Measurements from ENCODE around the gene SLC8A2. TPM values are rescaled to one million over a fixed set of nuclear protein-coding genes. Genes with fewer than 3 reads are reported as not detected.
A peak's percentile ranks its signal among the peaks of the same experiment; 100 is the strongest.

The SLC8A2 gene
- polyA plus RNA-seq, 1 donor from 2014 or later: 14.1 TPM

GRCh38 chr19:47508721-47509120 lies 37.0 kb upstream of the SLC8A2 start:
- TF ChIP-seq MXI1 (conservative IDR thresholded peaks at IDR 0.05; ENCODE audit: poor library complexity, severe bottlenecking): no peak
- TF ChIP-seq EZH2 (IDR thresholded peaks at IDR 0.05; ENCODE audit: borderline replicate concordance, insufficient read depth, low read length, poor library complexity, severe bottlenecking): no peak
- H3K9me2 ChIP-seq (ENCODE audit: insufficient read depth, low read length): no peaks in the 10 kb centered on the region
- H3K9me3 ChIP-seq (ENCODE audit: low read length): no peaks in the 10 kb centered on the region
- H2AFZ ChIP-seq (ENCODE audit: low read depth, low read length): no peak overlapping the region
- H4K20me1 ChIP-seq (ENCODE audit: insufficient read depth): no peaks in the 10 kb centered on the region
- H3K36me3 ChIP-seq (ENCODE audit: insufficient read depth, low read length): no peaks in the 10 kb centered on the region
- no peak overlapping the region for H3K9ac ChIP-seq (ENCODE audit: low read length)
- H3K79me2 ChIP-seq (replicated peaks; ENCODE audit: insufficient read depth, low read length): peaks cover 43% of the 10 kb centered on the region
- H3K4me3 ChIP-seq (ENCODE audit: low read length): no peak overlapping the region
- H3K27me3 ChIP-seq (ENCODE audit: insufficient read depth, low read depth, low read length): no peaks in the 10 kb centered on the region
- no peaks in the 10 kb centered on the region for H3F3A ChIP-seq (ENCODE audit: insufficient read depth, low read length, poor library complexity, severe bottlenecking)
- H3K27ac ChIP-seq (ENCODE audit: low read length): no peak overlapping the region
- no peak overlapping the region for H3K4me2 ChIP-seq (ENCODE audit: low read length)

GRCh38 chr19:47507924-47508553 lies 36.3 kb upstream of the SLC8A2 start:
- TF ChIP-seq CTCF (IDR thresholded peaks at IDR 0.05; ENCODE audit: poor library complexity, severe bottlenecking) (peak; percentile 85), POLR2AphosphoS5 (IDR thresholded peaks at IDR 0.05) (peak; percentile 10), RAD21 (conservative IDR thresholded peaks at IDR 0.05) (peak; percentile 90), TAF1 (IDR thresholded peaks at IDR 0.05; ENCODE audit: low read depth) (no peak), SMC3 (conservative IDR thresholded peaks at IDR 0.05; ENCODE audit: poor library complexity) (peak; percentile 90), EZH2 (IDR thresholded peaks at IDR 0.05; ENCODE audit: borderline replicate concordance, insufficient read depth, low read length, poor library complexity, severe bottlenecking) (no peak), MXI1 (conservative IDR thresholded peaks at IDR 0.05; ENCODE audit: poor library complexity, severe bottlenecking) (no peak)
- Histone ChIP-seq H4K20me1 (ENCODE audit: insufficient read depth) (no peaks in the 10 kb centered on the region), H2AFZ (ENCODE audit: low read depth, low read length) (no peak overlapping the region), H3K36me3 (ENCODE audit: insufficient read depth, low read length) (no peaks in the 10 kb centered on the region), H3F3A (ENCODE audit: insufficient read depth, low read length, poor library complexity, severe bottlenecking) (no peaks in the 10 kb centered on the region), H3K9me2 (ENCODE audit: insufficient read depth, low read length) (no peaks in the 10 kb centered on the region), H3K9me3 (ENCODE audit: low read length) (no peaks in the 10 kb centered on the region), H3K79me2 (replicated peaks; ENCODE audit: insufficient read depth, low read length) (peaks cover 36% of the 10 kb centered on the region), H3K27ac (ENCODE audit: low read length) (peak overlapping the region; percentile 85), H3K4me2 (ENCODE audit: low read length) (peak overlapping the region; percentile 51), H3K4me3 (ENCODE audit: low read length) (peak overlapping the region; percentile 56), H3K9ac (ENCODE audit: low read length) (peak overlapping the region; percentile 65), H3K27me3 (ENCODE audit: insufficient read depth, low read depth, low read length) (no peaks in the 10 kb centered on the region)

- no peaks in the 10 kb centered on the region for H3K9me3 ChIP-seq (ENCODE audit: low read length)
- H4K20me1 ChIP-seq (ENCODE audit: insufficient read depth): no peaks in the 10 kb centered on the region
- no peaks in the 10 kb centered on the region for H3F3A ChIP-seq (ENCODE audit: insufficient read depth, low read length, poor library complexity, severe bottlenecking)
- peak overlapping the region; percentile 65 for H3K9ac ChIP-seq (ENCODE audit: low read length)
- peak overlapping the region; percentile 56 for H3K4me3 ChIP-seq (ENCODE audit: low read length)
- H3K27me3 ChIP-seq (ENCODE audit: insufficient read depth, low read depth, low read length): no peaks in the 10 kb centered on the region
- H3K4me2 ChIP-seq (ENCODE audit: low read length): peak overlapping the region; percentile 51
- no peaks in the 10 kb centered on the region for H3K9me2 ChIP-seq (ENCODE audit: insufficient read depth, low read length)
- TF ChIP-seq MXI1 (conservative IDR thresholded peaks at IDR 0.05; ENCODE audit: poor library complexity, severe bottlenecking) (no peak), EP300 (conservative IDR thresholded peaks at IDR 0.05; ENCODE audit: poor library complexity, severe bottlenecking) (no peak), CTCF (IDR thresholded peaks at IDR 0.05; ENCODE audit: poor library complexity, severe bottlenecking) (no peak), POLR2AphosphoS5 (IDR thresholded peaks at IDR 0.05) (peak; percentile 50)
- H2AFZ ChIP-seq (ENCODE audit: low read depth, low read length): no peak overlapping the region
- peaks cover 27% of the 10 kb centered on the region for H3K79me2 ChIP-seq (replicated peaks; ENCODE audit: insufficient read depth, low read length)
- H3K36me3 ChIP-seq (ENCODE audit: insufficient read depth, low read length): no peaks in the 10 kb centered on the region
- peak overlapping the region; percentile 85 for H3K27ac ChIP-seq (ENCODE audit: low read length)
These were observed 35.3 kb upstream of the SLC8A2 start for GRCh38 chr19:47507012-47507411.
